ENCODE measurements around the gene LMOD2. TPM values are rescaled to one million over a fixed set of nuclear protein-coding genes. Genes with fewer than 3 reads are reported as not detected.

Gene LMOD2
- total and polyA plus RNA-seq, 10 of the 15 experiments (the other 5 are each of a cell fraction or from before 2014, with no cell fraction given) = not detected

DNA sequence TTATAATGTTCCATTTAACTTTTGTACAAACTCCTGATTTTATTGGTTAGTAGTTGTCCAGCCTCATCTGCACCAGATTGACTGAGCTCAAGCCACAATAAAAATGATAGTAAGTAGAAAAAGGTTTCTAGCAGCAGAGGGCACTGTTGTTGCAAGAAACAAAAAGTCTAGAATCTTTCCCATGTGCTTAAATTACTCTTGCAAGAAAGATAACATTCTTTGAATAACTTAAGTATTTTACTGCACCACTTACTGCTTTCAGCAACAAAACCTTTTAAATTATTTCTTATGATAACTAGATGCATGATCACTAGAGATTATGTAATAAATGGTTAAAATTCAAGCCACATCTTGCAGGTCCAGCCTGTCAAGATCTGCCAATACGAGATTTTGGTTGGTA, 27.0 kb downstream of the LMOD2 start:
- H3K9ac ChIP-seq (ENCODE audit: control insufficient read depth, insufficient read depth, low read length) = no peak overlapping the region
- no peaks in the 10 kb centered on the region for H4K20me1 ChIP-seq (ENCODE audit: control insufficient read depth, insufficient read depth)
- CTCF ChIA-PET = interaction anchor here (0.6 to 3.3 kb wide), 28 partner anchors 8 to 1277 kb away, joined by 3 to 26 read pairs (median 4); partner anchors contain the start of genes LMOD2 and WASL
- H3K4me3 ChIP-seq = no peak overlapping the region
- BruUV-seq (replicated peaks) = no TSS peak
- ATAC-seq (peak; percentile 81), FAIRE-seq (peak; percentile 73), DNase-seq (ENCODE audit: low read depth, low spot score) (no peak)
- RAD21 ChIA-PET (ENCODE audit: unreplicated experiment) = interaction anchor here (0.7 to 2.4 kb wide), 15 partner anchors 9 to 192 kb away, joined by 3 to 25 read pairs (median 4); partner anchors contain the start of gene WASL
- no peaks in the 10 kb centered on the region for H3K27me3 ChIP-seq (replicated peaks in 1 of 2; ENCODE audit: control insufficient read depth in 2 of 2, insufficient read depth in 2 of 2, low read length in 1 of 2)
- POLR2A ChIA-PET = interaction anchor here (1.2 kb wide), 1 partner anchor 63 kb away, joined by 3 read pairs; no protein-coding TSS in a partner anchor
- no peaks in the 10 kb centered on the region; a peak in 1 of 4 replicates for H3K36me3 ChIP-seq (ENCODE audit: control insufficient read depth in 2 of 2, insufficient read depth in 2 of 2, low read length in 1 of 2)
- in situ Hi-C loops (cut with MboI) (no loop called here), intact Hi-C loops (cut with micrococcal nuclease; ENCODE audit: unreplicated experiment) (loop anchor here (1.0 kb wide), 2 partner anchors 183 to 190 kb away; no protein-coding TSS in a partner anchor)
- no peaks in the 10 kb centered on the region for H3K9me3 ChIP-seq (replicated peaks; ENCODE audit: control insufficient read depth, insufficient read depth, low read length)
- 100% methylated on average over 1 of the region's 1 CpG for WGBS (ENCODE audit: insufficient coverage, insufficient replicate concordance, low lambda C conversion rate, missing lambda C conversion rate)
- H3K79me2 ChIP-seq (ENCODE audit: control insufficient read depth, insufficient read depth, low read length) = no peaks in the 10 kb centered on the region
- H3K4me2 ChIP-seq (ENCODE audit: control insufficient read depth, insufficient read depth) = no peak overlapping the region
- SMC1A ChIA-PET (ENCODE audit: uncharacterized antibody, unreplicated experiment) = interaction anchor here (0.6 to 2.5 kb wide), 13 partner anchors 8 to 196 kb away, joined by 3 to 30 read pairs (median 4); partner anchors contain the start of gene WASL
- no peaks in the 10 kb centered on the region for H3K4me1 ChIP-seq (ENCODE audit: control insufficient read depth, insufficient read depth, low read length)
- H3K27ac ChIP-seq (ENCODE audit: control insufficient read depth, insufficient read depth) = no peak overlapping the region
- H2AFZ ChIP-seq (ENCODE audit: control insufficient read depth, low read depth, low read length) = no peak overlapping the region
- TF ChIP-seq NFYA (IDR thresholded peaks at IDR 0.05; ENCODE audit: borderline replicate concordance, low read depth, low read length) (no peak), RB1 (IDR thresholded peaks at IDR 0.05; ENCODE audit: borderline replicate concordance) (no peak), JUND (IDR thresholded peaks at IDR 0.05; ENCODE audit: low read depth, low read length) (no peak), ZNF592 (IDR thresholded peaks at IDR 0.05) (no peak), ZNF24 (IDR thresholded peaks at IDR 0.05) (no peak), ZNF217 (IDR thresholded peaks at IDR 0.05) (no peak), SMC3 (IDR thresholded peaks at IDR 0.05; ENCODE audit: borderline replicate concordance, low read length) (peak; percentile 55; the same call in 1 of the 2 replicates), RAD21 (IDR thresholded peaks at IDR 0.05; ENCODE audit: insufficient read depth, low read depth, low read length) (peak; percentile 74), TCF7 (IDR thresholded peaks at IDR 0.05; ENCODE audit: borderline replicate concordance) (no peak), RELB (IDR thresholded peaks at IDR 0.05; ENCODE audit: low read depth) (no peak), KDM1A (IDR thresholded peaks at IDR 0.05; ENCODE audit: borderline replicate concordance) (no peak), BRCA1 (IDR thresholded peaks at IDR 0.05; ENCODE audit: low read depth, low read length) (no peak)
- TF ChIP-seq, protein P1, sequence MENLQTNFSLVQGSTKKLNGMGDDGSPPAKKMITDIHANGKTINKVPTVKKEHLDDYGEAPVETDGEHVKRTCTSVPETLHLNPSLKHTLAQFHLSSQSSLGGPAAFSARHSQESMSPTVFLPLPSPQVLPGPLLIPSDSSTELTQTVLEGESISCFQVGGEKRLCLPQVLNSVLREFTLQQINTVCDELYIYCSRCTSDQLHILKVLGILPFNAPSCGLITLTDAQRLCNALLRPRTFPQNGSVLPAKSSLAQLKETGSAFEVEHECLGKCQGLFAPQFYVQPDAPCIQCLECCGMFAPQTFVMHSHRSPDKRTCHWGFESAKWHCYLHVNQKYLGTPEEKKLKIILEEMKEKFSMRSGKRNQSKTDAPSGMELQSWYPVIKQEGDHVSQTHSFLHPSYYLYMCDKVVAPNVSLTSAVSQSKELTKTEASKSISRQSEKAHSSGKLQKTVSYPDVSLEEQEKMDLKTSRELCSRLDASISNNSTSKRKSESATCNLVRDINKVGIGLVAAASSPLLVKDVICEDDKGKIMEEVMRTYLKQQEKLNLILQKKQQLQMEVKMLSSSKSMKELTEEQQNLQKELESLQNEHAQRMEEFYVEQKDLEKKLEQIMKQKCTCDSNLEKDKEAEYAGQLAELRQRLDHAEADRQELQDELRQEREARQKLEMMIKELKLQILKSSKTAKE (IDR thresholded peaks at IDR 0.05; ENCODE audit: low read depth, poor library complexity, severe bottlenecking) = no peak
- TF ChIP-seq, protein P2, sequence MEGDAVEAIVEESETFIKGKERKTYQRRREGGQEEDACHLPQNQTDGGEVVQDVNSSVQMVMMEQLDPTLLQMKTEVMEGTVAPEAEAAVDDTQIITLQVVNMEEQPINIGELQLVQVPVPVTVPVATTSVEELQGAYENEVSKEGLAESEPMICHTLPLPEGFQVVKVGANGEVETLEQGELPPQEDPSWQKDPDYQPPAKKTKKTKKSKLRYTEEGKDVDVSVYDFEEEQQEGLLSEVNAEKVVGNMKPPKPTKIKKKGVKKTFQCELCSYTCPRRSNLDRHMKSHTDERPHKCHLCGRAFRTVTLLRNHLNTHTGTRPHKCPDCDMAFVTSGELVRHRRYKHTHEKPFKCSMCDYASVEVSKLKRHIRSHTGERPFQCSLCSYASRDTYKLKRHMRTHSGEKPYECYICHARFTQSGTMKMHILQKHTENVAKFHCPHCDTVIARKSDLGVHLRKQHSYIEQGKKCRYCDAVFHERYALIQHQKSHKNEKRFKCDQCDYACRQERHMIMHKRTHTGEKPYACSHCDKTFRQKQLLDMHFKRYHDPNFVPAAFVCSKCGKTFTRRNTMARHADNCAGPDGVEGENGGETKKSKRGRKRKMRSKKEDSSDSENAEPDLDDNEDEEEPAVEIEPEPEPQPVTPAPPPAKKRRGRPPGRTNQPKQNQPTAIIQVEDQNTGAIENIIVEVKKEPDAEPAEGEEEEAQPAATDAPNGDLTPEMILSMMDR (IDR thresholded peaks at IDR 0.05 in 2 of 3, conservative IDR thresholded peaks at IDR 0.05 in 1 of 3; ENCODE audit: control insufficient read depth in 2 of 3, extremely low read depth in 1 of 3, insufficient read depth in 1 of 3, low read depth in 3 of 3, low read length in 3 of 3) = peak; percentile 35 to 61 (median 46); a peak in 5 of 6 replicates

All from GM12878 (cell line).